ENCODE measurements around the gene KIF27. TPM values are rescaled to one million over a fixed set of nuclear protein-coding genes. Genes with fewer than 3 reads are reported as not detected.

Gene KIF27
- total and polyA plus RNA-seq, 10 of the 15 experiments (the other 5 are each of a cell fraction or from before 2014, with no cell fraction given), result 0.64 to 3.3 (median 1.3) TPM

- TF ChIP-seq SKIL (IDR thresholded peaks at IDR 0.05; ENCODE audit: low read depth, poor library complexity, severe bottlenecking), result no peak
- TF ChIP-seq NKRF (conservative IDR thresholded peaks at IDR 0.05), result no peak
Observed at GRCh38 chr9:83927591-83927990, 6.4 kb upstream of the KIF27 start (continued).

GRCh38 chr9:83920469-83920926 is 734 bp downstream of the KIF27 start:
- intact Hi-C loops (cut with micrococcal nuclease; ENCODE audit: unreplicated experiment), result loop anchor here (2.0 to 5.0 kb wide), 3 partner anchors 213 to 397 kb away; partner anchors contain the start of genes IDNK and UBQLN1
- ChIA-PET POLR2A (interaction anchor here (0.6 to 2.1 kb wide), 2 partner anchors 57 to 60 kb away, joined by 5 to 7 read pairs; partner anchors contain the start of genes HNRNPK and RMI1), CTCF (interaction anchor here (0.6 to 4.9 kb wide), 15 partner anchors 8 to 422 kb away, joined by 3 to 25 read pairs (median 4); no protein-coding TSS in a partner anchor), SMC1A (ENCODE audit: uncharacterized antibody, unreplicated experiment) (interaction anchor here (0.7 to 1.7 kb wide), 5 partner anchors 58 to 585 kb away, joined by 3 to 6 read pairs (median 4); no protein-coding TSS in a partner anchor), RAD21 (ENCODE audit: unreplicated experiment) (interaction anchor here (0.8 to 2.4 kb wide), 3 partner anchors 8 to 346 kb away, joined by 3 to 5 read pairs (median 5); no protein-coding TSS in a partner anchor)
- FAIRE-seq (peak; percentile 92), DNase-seq (ENCODE audit: low read depth, low spot score) (peak; percentile 24), ATAC-seq (peak; percentile 50)
- peak overlapping the region; percentile 79 for H3K4me3 ChIP-seq
- H3K79me2 ChIP-seq (ENCODE audit: control insufficient read depth, insufficient read depth, low read length), result no peaks in the 10 kb centered on the region
- H3K27me3 ChIP-seq (replicated peaks in 1 of 2; ENCODE audit: control insufficient read depth in 2 of 2, insufficient read depth in 2 of 2, low read length in 1 of 2), result no peaks in the 10 kb centered on the region
- H3K9ac ChIP-seq (ENCODE audit: control insufficient read depth, insufficient read depth, low read length), result peak overlapping the region; percentile 73
- TSS peak; percentile 79 for BruUV-seq (replicated peaks)
- H2AFZ ChIP-seq (ENCODE audit: control insufficient read depth, low read depth, low read length), result peak overlapping the region; percentile 84
- no peaks in the 10 kb centered on the region for H3K36me3 ChIP-seq (ENCODE audit: control insufficient read depth in 2 of 2, insufficient read depth in 2 of 2, low read length in 1 of 2)
- H3K4me2 ChIP-seq (ENCODE audit: control insufficient read depth, insufficient read depth), result peak overlapping the region; percentile 97
- WGBS (ENCODE audit: insufficient coverage, insufficient replicate concordance, low lambda C conversion rate, missing lambda C conversion rate), result 1% methylated on average over 16 of the region's 16 CpGs
- no peaks in the 10 kb centered on the region for H3K9me3 ChIP-seq (replicated peaks; ENCODE audit: control insufficient read depth, insufficient read depth, low read length)
- peaks cover 9% of the 10 kb centered on the region for H3K4me1 ChIP-seq (ENCODE audit: control insufficient read depth, insufficient read depth, low read length)
- in situ Hi-C loops (cut with MboI), result no loop called here
- peak overlapping the region; percentile 79 for H3K27ac ChIP-seq (ENCODE audit: control insufficient read depth, insufficient read depth)
- no peaks in the 10 kb centered on the region for H4K20me1 ChIP-seq (ENCODE audit: control insufficient read depth, insufficient read depth)
- TF ChIP-seq RB1 (IDR thresholded peaks at IDR 0.05; ENCODE audit: borderline replicate concordance), result 0 out of 2 replicates have a peak, but pooled peaks have one; percentile 18
- peak; percentile 29 to 47 (median 47) for TF ChIP-seq CTCF (IDR thresholded peaks at IDR 0.05 in 2 of 3, conservative IDR thresholded peaks at IDR 0.05 in 1 of 3; ENCODE audit: control insufficient read depth in 2 of 3, extremely low read depth in 1 of 3, insufficient read depth in 1 of 3, low read depth in 3 of 3, low read length in 3 of 3)
- 0 out of 2 replicates have a peak, but pooled peaks have one; percentile 18 for TF ChIP-seq TCF3 (IDR thresholded peaks at IDR 0.05; ENCODE audit: borderline replicate concordance, insufficient read depth, low read depth, low read length)
- TF ChIP-seq ETV6 (conservative IDR thresholded peaks at IDR 0.05 in 1 of 2, IDR thresholded peaks at IDR 0.05 in 1 of 2; ENCODE audit: borderline replicate concordance in 1 of 2, low read depth in 1 of 2), result peak in 1 of 2 experiments; percentile 47; a peak in 1 of 4 replicates
- peak; percentile 82; the same call in 1 of the 2 replicates for TF ChIP-seq ZBED1 (IDR thresholded peaks at IDR 0.05; ENCODE audit: borderline replicate concordance)
- TF ChIP-seq ATF2 (IDR thresholded peaks at IDR 0.05; ENCODE audit: low read length), result no peak; the same call in 1 of the 2 replicates
- peak; percentile 50; the same call in 1 of the 2 replicates for TF ChIP-seq FOXM1 (IDR thresholded peaks at IDR 0.05; ENCODE audit: low read depth, low read length)
- no peak for TF ChIP-seq TCF7 (IDR thresholded peaks at IDR 0.05; ENCODE audit: borderline replicate concordance)
- TF ChIP-seq RUNX3 (IDR thresholded peaks at IDR 0.05; ENCODE audit: low read length), result peak; percentile 33; the same call in 1 of the 2 replicates

All from GM12878 (cell line).